HCT116 (cell line): ENCODE measurements around the gene MLH3.

Experiments
- CEBPB ChIP-seq: IDR thresholded peaks from 2 replicates; pipeline ENCODE4 v1.6.1; 2012; ENCODE audit warnings: low read depth
- CTCF ChIP-seq, 3 experiments: fragments of 200-600 bp in 1 of 3; sonication (generic) in 1 of 3; IDR thresholded peaks in 2 of 3; conservative IDR thresholded peaks in 1 of 3; 2 replicates each; pipeline ENCODE4 v1.5.1; 2012 to 2017; ENCODE audit warnings: low read depth in 2 of 3, low read length in 2 of 3, antibody characterized with exemption in 1 of 3, borderline replicate concordance in 1 of 3, control low read depth in 1 of 3, mild to moderate bottlenecking in 1 of 3, mixed read lengths in 1 of 3, mixed run types in 1 of 3, moderate library complexity in 1 of 3; ENCODE audit not compliant: insufficient read depth in 1 of 3
- EZH2 ChIP-seq: fragments of 200-600 bp; sonication (generic); IDR thresholded peaks from 2 replicates; pipeline ENCODE4 v1.6.1; 2017; ENCODE audit warnings: antibody characterized with exemption, mixed run types
- EZH2phosphoT487 ChIP-seq: fragments of 200-600 bp; IDR thresholded peaks from 2 replicates; pipeline ENCODE4 v1.6.1; 2018; ENCODE audit warnings: antibody characterized with exemption, borderline replicate concordance
- JUND ChIP-seq: IDR thresholded peaks from 2 replicates; pipeline ENCODE4 v1.6.1; 2012
- POLR2A ChIP-seq: IDR thresholded peaks from 2 replicates; pipeline ENCODE4 v1.7.0; 2011; ENCODE audit warnings: borderline replicate concordance; ENCODE audit not compliant: insufficient read depth, insufficient read length; ENCODE audit errors: extremely low read depth
- POLR2AphosphoS5 ChIP-seq: IDR thresholded peaks from 2 replicates; pipeline ENCODE4 v1.6.1; 2011; ENCODE audit warnings: mild to moderate bottlenecking, low read depth, low read length, moderate library complexity
- RAD21 ChIP-seq: IDR thresholded peaks from 2 replicates; pipeline ENCODE4 v1.6.1; 2012; ENCODE audit warnings: low read depth, mild to moderate bottlenecking
- SIN3A ChIP-seq: IDR thresholded peaks from 2 replicates; pipeline ENCODE4 v1.6.1; 2012; ENCODE audit warnings: low read depth
- SP1 ChIP-seq: IDR thresholded peaks from 2 replicates; pipeline ENCODE4 v1.6.1; 2012; ENCODE audit warnings: low read depth
- TCF7L2 ChIP-seq: IDR thresholded peaks from 2 replicates; pipeline ENCODE4 v1.7.0; 2011; ENCODE audit warnings: borderline replicate concordance, inconsistent platforms; ENCODE audit not compliant: insufficient read depth, insufficient read length; ENCODE audit errors: extremely low read depth
- YY1 ChIP-seq: IDR thresholded peaks from 2 replicates; pipeline ENCODE4 v1.6.1; 2011; ENCODE audit warnings: low read length, low read depth, moderate library complexity, mild to moderate bottlenecking; ENCODE audit not compliant: insufficient replicate concordance; ENCODE audit errors: extremely low read depth
- ZBTB33 ChIP-seq: IDR thresholded peaks from 2 replicates; pipeline ENCODE4 v1.6.1; 2011; ENCODE audit warnings: mild to moderate bottlenecking, low read length, moderate library complexity; ENCODE audit not compliant: insufficient replicate concordance; ENCODE audit errors: extremely low read depth
- ZFX ChIP-seq: fragments of 450-650 bp; IDR thresholded peaks from 2 replicates; pipeline ENCODE4 v1.6.1; 2017

- TF ChIP-seq ZFX (no peak), CTCF (IDR thresholded peaks at IDR 0.05 in 2 of 3, conservative IDR thresholded peaks at IDR 0.05 in 1 of 3; ENCODE audit: borderline replicate concordance in 1 of 3, insufficient read depth in 1 of 3, low read depth in 2 of 3, low read length in 2 of 3) (peak; percentile 79 to 85 (median 84)), JUND (no peak), SP1 (no peak), CEBPB (no peak), ZBTB33 (no peak), EZH2phosphoT487 (no peak), POLR2A (no peak), RAD21 (peak; percentile 92), EZH2 (no peak), POLR2AphosphoS5 (no peak), SIN3A (no peak), TCF7L2 (no peak), YY1 (no peak)
Observed at GRCh38 chr14:75088566-75089373, 37.5 kb upstream of the MLH3 start.
